Measurements from ENCODE around the gene PLCH1. TPM values are rescaled to one million over a fixed set of nuclear protein-coding genes. Genes with fewer than 3 reads are reported as not detected.

Gene PLCH1
- total RNA-seq, 1 experiment from 2014 or later: 8.9 TPM

DNA sequence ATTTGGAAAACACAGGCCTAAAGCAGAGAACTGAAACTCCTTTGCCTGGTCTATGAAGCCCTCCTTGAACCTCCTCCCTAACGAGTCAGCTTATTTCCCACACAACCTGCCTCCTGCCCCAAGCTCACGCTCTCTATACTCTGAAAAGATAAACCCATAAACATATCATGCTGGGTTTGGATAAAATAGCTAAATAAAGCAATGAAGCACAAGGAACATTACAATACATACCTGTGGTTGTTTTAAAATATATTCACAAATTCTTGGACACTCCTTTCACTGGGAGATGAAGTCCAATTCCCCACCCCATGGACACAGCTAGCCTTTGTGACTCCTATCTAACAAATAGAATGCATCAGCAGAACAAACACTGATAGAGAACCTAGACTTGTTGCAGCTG lies 98.2 kb downstream of the PLCH1 start:
- POLR2A ChIA-PET: no interaction called here
- Mint-ChIP-seq H3K36me3 (no peaks in the 10 kb centered on the region), H3K27ac (no peak overlapping the region), H3K9me3 (no peaks in the 10 kb centered on the region), H3K27me3 (ENCODE audit: low read depth) (no peaks in the 10 kb centered on the region), H3K4me1 (peaks cover 20% of the 10 kb centered on the region), H3K4me3 (no peak overlapping the region)
- ATAC-seq (no peak), DNase-seq (ENCODE audit: low spot score) (no peak)
- TF ChIP-seq ATF1 (CRISPR knock-in tag; IDR thresholded peaks at IDR 0.05) (no peak), NFE2L1 (CRISPR knock-in tag; IDR thresholded peaks at IDR 0.05) (no peak), NR3C1 (CRISPR knock-in tag; conservative IDR thresholded peaks at IDR 0.05; ENCODE audit: low read depth) (no peak), TEAD1 (CRISPR knock-in tag; IDR thresholded peaks at IDR 0.05) (no peak)
- TF ChIP-seq, protein P1, sequence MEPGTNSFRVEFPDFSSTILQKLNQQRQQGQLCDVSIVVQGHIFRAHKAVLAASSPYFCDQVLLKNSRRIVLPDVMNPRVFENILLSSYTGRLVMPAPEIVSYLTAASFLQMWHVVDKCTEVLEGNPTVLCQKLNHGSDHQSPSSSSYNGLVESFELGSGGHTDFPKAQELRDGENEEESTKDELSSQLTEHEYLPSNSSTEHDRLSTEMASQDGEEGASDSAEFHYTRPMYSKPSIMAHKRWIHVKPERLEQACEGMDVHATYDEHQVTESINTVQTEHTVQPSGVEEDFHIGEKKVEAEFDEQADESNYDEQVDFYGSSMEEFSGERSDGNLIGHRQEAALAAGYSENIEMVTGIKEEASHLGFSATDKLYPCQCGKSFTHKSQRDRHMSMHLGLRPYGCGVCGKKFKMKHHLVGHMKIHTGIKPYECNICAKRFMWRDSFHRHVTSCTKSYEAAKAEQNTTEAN (CRISPR knock-in tag; IDR thresholded peaks at IDR 0.05): no peak
- TF ChIP-seq, protein P2, sequence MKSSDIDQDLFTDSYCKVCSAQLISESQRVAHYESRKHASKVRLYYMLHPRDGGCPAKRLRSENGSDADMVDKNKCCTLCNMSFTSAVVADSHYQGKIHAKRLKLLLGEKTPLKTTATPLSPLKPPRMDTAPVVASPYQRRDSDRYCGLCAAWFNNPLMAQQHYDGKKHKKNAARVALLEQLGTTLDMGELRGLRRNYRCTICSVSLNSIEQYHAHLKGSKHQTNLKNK (CRISPR knock-in tag; IDR thresholded peaks at IDR 0.05): no peak
- TF ChIP-seq, protein P3, sequence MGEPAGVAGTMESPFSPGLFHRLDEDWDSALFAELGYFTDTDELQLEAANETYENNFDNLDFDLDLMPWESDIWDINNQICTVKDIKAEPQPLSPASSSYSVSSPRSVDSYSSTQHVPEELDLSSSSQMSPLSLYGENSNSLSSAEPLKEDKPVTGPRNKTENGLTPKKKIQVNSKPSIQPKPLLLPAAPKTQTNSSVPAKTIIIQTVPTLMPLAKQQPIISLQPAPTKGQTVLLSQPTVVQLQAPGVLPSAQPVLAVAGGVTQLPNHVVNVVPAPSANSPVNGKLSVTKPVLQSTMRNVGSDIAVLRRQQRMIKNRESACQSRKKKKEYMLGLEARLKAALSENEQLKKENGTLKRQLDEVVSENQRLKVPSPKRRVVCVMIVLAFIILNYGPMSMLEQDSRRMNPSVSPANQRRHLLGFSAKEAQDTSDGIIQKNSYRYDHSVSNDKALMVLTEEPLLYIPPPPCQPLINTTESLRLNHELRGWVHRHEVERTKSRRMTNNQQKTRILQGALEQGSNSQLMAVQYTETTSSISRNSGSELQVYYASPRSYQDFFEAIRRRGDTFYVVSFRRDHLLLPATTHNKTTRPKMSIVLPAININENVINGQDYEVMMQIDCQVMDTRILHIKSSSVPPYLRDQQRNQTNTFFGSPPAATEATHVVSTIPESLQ (CRISPR knock-in tag; IDR thresholded peaks at IDR 0.05): no peak
- CTCF ChIA-PET: interaction anchor here (1.0 kb wide), 1 partner anchor 55 kb away, joined by 3 read pairs; no protein-coding TSS in a partner anchor

DNA sequence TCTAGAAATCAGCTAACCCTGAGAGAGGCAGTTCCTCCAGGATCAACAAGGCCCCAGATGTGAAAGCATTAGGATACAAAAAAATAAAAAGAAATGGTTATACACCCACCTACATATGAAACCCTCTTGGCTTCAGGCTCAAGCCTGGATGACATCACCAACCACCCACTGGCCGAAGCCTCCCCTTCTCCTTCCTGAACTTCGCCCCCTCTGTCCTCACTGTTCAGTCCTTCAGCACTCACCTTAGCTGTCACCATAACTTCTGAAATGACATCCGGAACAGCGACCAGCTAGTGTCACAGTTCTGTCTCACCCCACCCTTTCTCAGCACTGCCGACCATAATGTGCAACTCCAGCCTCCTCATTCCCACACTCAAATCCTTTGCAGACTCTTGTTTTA lies 98.7 kb downstream of the PLCH1 start:
- no peak overlapping the region for H3K4me3 Mint-ChIP-seq
- H3K36me3 Mint-ChIP-seq: no peaks in the 10 kb centered on the region
- no peak for ATAC-seq

More for the DNA sequence above, 98.7 kb downstream of the PLCH1 start:
- Mint-ChIP-seq H3K27me3 (ENCODE audit: low read depth) (no peaks in the 10 kb centered on the region), H3K9me3 (no peaks in the 10 kb centered on the region), H3K4me1 (peaks cover 20% of the 10 kb centered on the region), H3K27ac (no peak overlapping the region)
- no peak for TF ChIP-seq TP53 (CRISPR knock-in tag; IDR thresholded peaks at IDR 0.05)
- no peak for TF ChIP-seq TCF7 (CRISPR knock-in tag; IDR thresholded peaks at IDR 0.05; ENCODE audit: low read depth)
- TF ChIP-seq, protein P4, sequence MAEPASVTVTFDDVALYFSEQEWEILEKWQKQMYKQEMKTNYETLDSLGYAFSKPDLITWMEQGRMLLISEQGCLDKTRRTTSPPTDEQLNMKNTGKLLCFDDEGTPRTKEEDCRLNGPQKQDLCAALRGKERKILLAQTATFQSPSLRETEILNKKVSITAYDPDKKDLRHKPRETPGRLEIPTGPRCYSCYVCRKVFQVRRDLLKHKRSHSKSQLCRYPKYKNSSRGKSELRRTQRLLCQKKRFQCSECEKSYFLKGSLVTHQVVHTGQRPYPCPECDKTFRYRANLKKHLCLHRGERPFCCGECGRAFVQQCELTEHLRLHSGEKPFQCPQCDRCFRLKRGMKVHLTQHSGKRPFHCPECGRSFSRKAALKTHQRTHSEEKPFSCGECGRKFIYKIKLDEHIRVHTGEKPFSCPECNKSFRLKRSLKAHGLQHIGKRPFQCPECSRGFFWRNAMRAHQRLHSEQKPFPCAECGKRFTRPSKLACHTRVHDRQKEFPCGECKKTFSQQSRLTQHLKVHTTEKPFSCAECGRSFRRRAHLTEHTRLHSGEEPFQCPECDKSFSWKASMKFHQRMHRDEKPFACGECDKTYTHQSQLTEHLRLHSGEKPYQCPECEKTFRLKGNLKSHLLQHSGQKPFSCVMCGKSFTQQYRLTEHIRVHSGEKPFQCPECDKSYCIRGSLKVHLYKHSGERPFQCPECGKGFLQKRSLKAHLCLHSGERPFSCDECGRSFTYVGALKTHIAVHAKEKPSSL (CRISPR knock-in tag; conservative IDR thresholded peaks at IDR 0.05): no peak
- TF ChIP-seq GRHL2 (CRISPR knock-in tag; IDR thresholded peaks at IDR 0.05; ENCODE audit: insufficient replicate concordance, severe bottlenecking): no peak
- no peak for TF ChIP-seq JAZF1 (CRISPR knock-in tag; IDR thresholded peaks at IDR 0.05)
- TF ChIP-seq TEAD1 (CRISPR knock-in tag; IDR thresholded peaks at IDR 0.05): no peak
- TF ChIP-seq RORB (CRISPR knock-in tag; IDR thresholded peaks at IDR 0.05): no peak
- TF ChIP-seq, protein P5, sequence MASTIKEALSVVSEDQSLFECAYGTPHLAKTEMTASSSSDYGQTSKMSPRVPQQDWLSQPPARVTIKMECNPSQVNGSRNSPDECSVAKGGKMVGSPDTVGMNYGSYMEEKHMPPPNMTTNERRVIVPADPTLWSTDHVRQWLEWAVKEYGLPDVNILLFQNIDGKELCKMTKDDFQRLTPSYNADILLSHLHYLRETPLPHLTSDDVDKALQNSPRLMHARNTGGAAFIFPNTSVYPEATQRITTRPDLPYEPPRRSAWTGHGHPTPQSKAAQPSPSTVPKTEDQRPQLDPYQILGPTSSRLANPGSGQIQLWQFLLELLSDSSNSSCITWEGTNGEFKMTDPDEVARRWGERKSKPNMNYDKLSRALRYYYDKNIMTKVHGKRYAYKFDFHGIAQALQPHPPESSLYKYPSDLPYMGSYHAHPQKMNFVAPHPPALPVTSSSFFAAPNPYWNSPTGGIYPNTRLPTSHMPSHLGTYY (CRISPR knock-in tag; IDR thresholded peaks at IDR 0.05): no peak
- TF ChIP-seq ZNF219 (CRISPR knock-in tag; IDR thresholded peaks at IDR 0.05; ENCODE audit: borderline replicate concordance): no peak
- TF ChIP-seq, protein P1 (CRISPR knock-in tag; IDR thresholded peaks at IDR 0.05): no peak
- TF ChIP-seq CREB1 (CRISPR knock-in tag; IDR thresholded peaks at IDR 0.05): no peak
- TF ChIP-seq, protein P6, sequence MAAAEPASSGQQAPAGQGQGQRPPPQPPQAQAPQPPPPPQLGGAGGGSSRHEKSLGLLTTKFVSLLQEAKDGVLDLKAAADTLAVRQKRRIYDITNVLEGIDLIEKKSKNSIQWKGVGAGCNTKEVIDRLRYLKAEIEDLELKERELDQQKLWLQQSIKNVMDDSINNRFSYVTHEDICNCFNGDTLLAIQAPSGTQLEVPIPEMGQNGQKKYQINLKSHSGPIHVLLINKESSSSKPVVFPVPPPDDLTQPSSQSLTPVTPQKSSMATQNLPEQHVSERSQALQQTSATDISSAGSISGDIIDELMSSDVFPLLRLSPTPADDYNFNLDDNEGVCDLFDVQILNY (CRISPR knock-in tag; IDR thresholded peaks at IDR 0.05): no peak
- TF ChIP-seq SP1 (CRISPR knock-in tag; conservative IDR thresholded peaks at IDR 0.05): no peak
- TF ChIP-seq ESRRA (CRISPR knock-in tag; IDR thresholded peaks at IDR 0.05; ENCODE audit: borderline replicate concordance): no peak
- no peak for TF ChIP-seq ZNF263 (CRISPR knock-in tag; IDR thresholded peaks at IDR 0.05; ENCODE audit: low read depth)
- no peak for TF ChIP-seq JUN (CRISPR knock-in tag; IDR thresholded peaks at IDR 0.05)
- TF ChIP-seq FOXP1 (CRISPR knock-in tag; IDR thresholded peaks at IDR 0.05; ENCODE audit: borderline replicate concordance): no peak
- ChIA-PET CTCF (interaction anchor here (1.0 kb wide), 1 partner anchor 56 kb away, joined by 3 read pairs; no protein-coding TSS in a partner anchor), POLR2A (no interaction called here)
- no peak for DNase-seq (ENCODE audit: low spot score)
